ENCODE measurements around the gene IGF1.

- TF ChIP-seq JUN (IDR thresholded peaks at IDR 0.05; ENCODE audit: borderline replicate concordance, low read depth, low read length) (no peak), JUN (CRISPR knock-in tag; IDR thresholded peaks at IDR 0.05; ENCODE audit: borderline replicate concordance) (no peak), CTCF (IDR thresholded peaks at IDR 0.05 in 2 of 3, conservative IDR thresholded peaks at IDR 0.05 in 1 of 3; ENCODE audit: insufficient read depth in 2 of 3, low read depth in 1 of 3, low read length in 3 of 3) (no peak), MBD2 (IDR thresholded peaks at IDR 0.05; ENCODE audit: borderline replicate concordance, low read depth) (no peak)
Measured at GRCh38 chr12:102444093-102444492, 36.3 kb downstream of the IGF1 start.

All from K562 (cell line).